NCI-H748 (cell line): ENCODE measurements around the gene PLCH1.
"Not testable (repeated sequence)": the region's sequence is repeated elsewhere in the genome, so short reads cannot be mapped to it uniquely, and the experiment has no call there.

Experiments
- DNase-seq: peaks from one replicate; lab custom pipeline; 2025; ENCODE audit not compliant: unreplicated experiment; lab: John Stamatoyannopoulos, UW

The PLCH1 gene

GRCh38 chr3:155431856-155432570 lies 312.9 kb downstream of the PLCH1 start:
- no peak for DNase-seq

- no peak for DNase-seq
Measured at GRCh38 chr3:155428563-155428962, 316.3 kb downstream of the PLCH1 start.

GRCh38 chr3:155426524-155427230 lies 318.2 kb downstream of the PLCH1 start:
- no peak for DNase-seq

- DNase-seq: no peak
Measured at GRCh38 chr3:155425396-155425795, 319.5 kb downstream of the PLCH1 start.

- DNase-seq: no peak
Measured at GRCh38 chr3:155424323-155424710, 320.6 kb downstream of the PLCH1 start.

- no peak for DNase-seq
Measured at GRCh38 chr3:155423526-155424322, 321.1 kb downstream of the PLCH1 start.

GRCh38 chr3:155420881-155421486 lies 323.9 kb downstream of the PLCH1 start:
- no peak for DNase-seq

- DNase-seq: no peak
Measured at GRCh38 chr3:155420406-155420805, 324.5 kb downstream of the PLCH1 start.

- DNase-seq: peak; percentile 59
Measured at GRCh38 chr3:155418407-155418806, 326.5 kb downstream of the PLCH1 start.

- no peak for DNase-seq
Measured at GRCh38 chr3:155417119-155417517, 327.8 kb downstream of the PLCH1 start.

GRCh38 chr3:155416500-155417118 lies 328.3 kb downstream of the PLCH1 start:
- DNase-seq: no peak

- no peak for DNase-seq
Measured at GRCh38 chr3:155412904-155413303, 332.0 kb downstream of the PLCH1 start.

- DNase-seq: no peak
Measured at GRCh38 chr3:155411500-155412223, 333.2 kb downstream of the PLCH1 start.

- no peak for DNase-seq
Measured at GRCh38 chr3:155409336-155409735, 335.5 kb downstream of the PLCH1 start.

- no peak for DNase-seq
Measured at GRCh38 chr3:155407971-155408370, 336.9 kb downstream of the PLCH1 start.

GRCh38 chr3:155407331-155407730 lies 337.5 kb downstream of the PLCH1 start:
- DNase-seq: no peak

- DNase-seq: peak; percentile 43
Measured at GRCh38 chr3:155404486-155404885, 340.4 kb downstream of the PLCH1 start.

- DNase-seq: no peak
Measured at GRCh38 chr3:155402656-155403055, 342.2 kb downstream of the PLCH1 start.

- no peak for DNase-seq
Measured at GRCh38 chr3:155398046-155398445, 346.8 kb downstream of the PLCH1 start.

- not testable (repeated sequence) for DNase-seq
Measured at GRCh38 chr3:155394896-155395295, 350.0 kb downstream of the PLCH1 start.
